Loucy (cell line): ENCODE results near the gene PHRF1.

Source experiments
- H2AFZ ChIP-seq: fragments of 200-600 bp; sonication (generic); 2 replicates; pipeline ENCODE4 v1.6.0; 2016; ENCODE audit warnings: antibody characterized with exemption, mild to moderate bottlenecking, low read length, moderate library complexity
- H3F3A ChIP-seq: fragments of 200-600 bp; 2 replicates; pipeline ENCODE4 v1.6.0; 2016; ENCODE audit warnings: antibody characterized with exemption, low read depth, mild to moderate bottlenecking
- H3K27me3 ChIP-seq: fragments of 200-600 bp; sonication (generic); 2 replicates; pipeline ENCODE4 v1.6.1; 2014; ENCODE audit warnings: low read length, mild to moderate bottlenecking; ENCODE audit not compliant: insufficient read depth, poor library complexity, severe bottlenecking
- H3K36me3 ChIP-seq: fragments of 200-600 bp; sonication (generic); 2 replicates; pipeline ENCODE4 v1.6.1; 2016; ENCODE audit warnings: low read length; ENCODE audit not compliant: insufficient read depth
- H3K4me1 ChIP-seq: fragments of 200-600 bp; sonication (generic); 2 replicates; pipeline ENCODE4 v1.5.1; 2014; ENCODE audit warnings: low read length, mild to moderate bottlenecking; ENCODE audit not compliant: insufficient read depth, poor library complexity, severe bottlenecking
- H3K4me2 ChIP-seq: fragments of 200-600 bp; sonication (generic); 2 replicates; pipeline ENCODE4 v1.6.0; 2014; ENCODE audit warnings: antibody characterized with exemption, low read length, low read depth, mild to moderate bottlenecking; ENCODE audit not compliant: poor library complexity, severe bottlenecking
- H3K4me3 ChIP-seq: fragments of 200-600 bp; sonication (generic); 2 replicates; pipeline ENCODE4 v1.5.1; 2014; ENCODE audit warnings: low read length, mild to moderate bottlenecking, mixed read lengths; ENCODE audit not compliant: poor library complexity, severe bottlenecking
- H3K79me2 ChIP-seq: fragments of 200-600 bp; sonication (generic); 2 replicates; pipeline ENCODE4 v1.6.1; 2014; ENCODE audit warnings: low read length; ENCODE audit not compliant: insufficient read depth
- H3K9ac ChIP-seq: fragments of 200-600 bp; sonication (generic); 2 replicates; pipeline ENCODE4 v1.6.0; 2014; ENCODE audit warnings: mild to moderate bottlenecking, low read depth, low read length, moderate library complexity; ENCODE audit not compliant: poor library complexity, severe bottlenecking
- H3K9me2 ChIP-seq: fragments of 200-600 bp; sonication (generic); replicated peaks from 2 replicates; pipeline ENCODE4 v1.6.1; 2016; ENCODE audit warnings: low read depth, low read length, mixed read lengths
- H3K9me3 ChIP-seq: fragments of 200-600 bp; sonication (generic); 2 replicates; pipeline ENCODE4 v1.6.1; 2014; ENCODE audit warnings: mild to moderate bottlenecking, antibody characterized with exemption, low read length, low read depth; ENCODE audit not compliant: insufficient read depth
- H4K20me1 ChIP-seq: fragments of 200-600 bp; sonication (generic); 2 replicates; pipeline ENCODE4 v1.6.0; 2014; ENCODE audit warnings: antibody characterized with exemption, low read length, mild to moderate bottlenecking; ENCODE audit not compliant: insufficient read depth, poor library complexity, severe bottlenecking
- CTCF ChIP-seq: fragments of 200-600 bp; sonication (generic); conservative IDR thresholded peaks from 2 replicates; pipeline ENCODE4 v1.5.1; 2014; ENCODE audit warnings: mild to moderate bottlenecking, antibody characterized with exemption, low read length
- EZH2phosphoT487 ChIP-seq: fragments of 200-600 bp; IDR thresholded peaks from 2 replicates; pipeline ENCODE4 v1.6.1; 2018; ENCODE audit warnings: antibody characterized with exemption, mild to moderate bottlenecking, moderate library complexity, borderline replicate concordance

The PHRF1 gene

GRCh38 chr11:586376-587316 lies 10.4 kb downstream of the PHRF1 start:
- Histone ChIP-seq H4K20me1 (peaks cover 34% of the 10 kb centered on the region), H3K9me2 (no peaks in the 10 kb centered on the region), H3K4me2 (no peak overlapping the region)

GRCh38 chr11:587546-587945 lies 11.3 kb downstream of the PHRF1 start:
- Histone ChIP-seq H3K4me3 (no peak overlapping the region), H3K9ac (no peak overlapping the region), H3K36me3 (peaks cover 84% of the 10 kb centered on the region; the same call in 1 of the 2 replicates), H3K27me3 (no peaks in the 10 kb centered on the region), H2AFZ (no peak overlapping the region), H3F3A (no peaks in the 10 kb centered on the region), H3K4me1 (no peaks in the 10 kb centered on the region), H3K4me2 (no peak overlapping the region), H3K79me2 (peaks cover 45% of the 10 kb centered on the region; the same call in 1 of the 2 replicates), H3K9me2 (no peaks in the 10 kb centered on the region), H3K9me3 (no peaks in the 10 kb centered on the region), H4K20me1 (peaks cover 26% of the 10 kb centered on the region)
- TF ChIP-seq EZH2phosphoT487, result no peak
- no peak for TF ChIP-seq CTCF

More at GRCh38 chr11:586376-587316, 10.4 kb downstream of the PHRF1 start:
- Histone ChIP-seq H3K36me3 (peaks cover 86% of the 10 kb centered on the region; the same call in 1 of the 2 replicates), H3K4me1 (no peaks in the 10 kb centered on the region), H3K79me2 (peaks cover 54% of the 10 kb centered on the region), H3K9ac (no peak overlapping the region), H3K9me3 (no peaks in the 10 kb centered on the region), H3K4me3 (no peak overlapping the region), H3K27me3 (no peaks in the 10 kb centered on the region), H3F3A (no peaks in the 10 kb centered on the region), H2AFZ (no peak overlapping the region)
- TF ChIP-seq CTCF (no peak), EZH2phosphoT487 (no peak)

- H3K27me3 ChIP-seq, result no peaks in the 10 kb centered on the region
- no peak overlapping the region for H3K9ac ChIP-seq
- peaks cover 26% of the 10 kb centered on the region for H4K20me1 ChIP-seq
- no peak overlapping the region for H3K4me3 ChIP-seq
- H3K9me2 ChIP-seq, result no peaks in the 10 kb centered on the region
- TF ChIP-seq CTCF, result no peak
- TF ChIP-seq EZH2phosphoT487, result no peak
- no peak overlapping the region for H3K4me2 ChIP-seq
- no peaks in the 10 kb centered on the region for H3K9me3 ChIP-seq
- H2AFZ ChIP-seq, result no peak overlapping the region
- H3K4me1 ChIP-seq, result no peaks in the 10 kb centered on the region
- no peaks in the 10 kb centered on the region for H3F3A ChIP-seq
- H3K79me2 ChIP-seq, result peaks cover 43% of the 10 kb centered on the region; the same call in 1 of the 2 replicates
- H3K36me3 ChIP-seq, result peaks cover 88% of the 10 kb centered on the region; the same call in 1 of the 2 replicates
Measured at GRCh38 chr11:587978-588380, 11.7 kb downstream of the PHRF1 start.
